HG03060 (cell line): ENCODE results near the gene RBBP4.
"Not testable (repeated sequence)": the region's sequence is repeated elsewhere in the genome, so short reads cannot be mapped to it uniquely, and the experiment has no call there.

ENCODE experiments used
- ATAC-seq: cut with Tn5 transposase; IDR thresholded peaks from one replicate; pipeline ENCODE4 v1.9.1; 2021; ENCODE audit warnings: low read depth, moderate number of reproducible peaks; ENCODE audit not compliant: unreplicated experiment

RBBP4 gene

GRCh38 chr1:32650752-32651460 is at the start of gene RBBP4:
RBBP4 (plus strand) TSS chr1:32651208; CDS start chr1:32651307, 99 bp downstream.
- ATAC-seq, result peak; percentile 60

- no peak for ATAC-seq
These were observed 45.1 kb upstream of the RBBP4 start for GRCh38 chr1:32605711-32606424.

GRCh38 chr1:32606565-32607371 is 44.2 kb upstream of the RBBP4 start:
- no peak for ATAC-seq

- ATAC-seq, result no peak
These were observed 41.8 kb upstream of the RBBP4 start for GRCh38 chr1:32609180-32609579.

- ATAC-seq, result no peak
These were observed 39.2 kb upstream of the RBBP4 start for GRCh38 chr1:32611859-32612188.

GRCh38 chr1:32612189-32612881 is 38.7 kb upstream of the RBBP4 start:
- ATAC-seq, result no peak

GRCh38 chr1:32613472-32613871 is 37.5 kb upstream of the RBBP4 start:
- ATAC-seq, result no peak

- ATAC-seq, result no peak
These were observed 32.3 kb upstream of the RBBP4 start for GRCh38 chr1:32618673-32619221.

- peak; percentile 75 for ATAC-seq
These were observed 31.1 kb upstream of the RBBP4 start for GRCh38 chr1:32619701-32620485.

- ATAC-seq, result no peak
These were observed 28.8 kb upstream of the RBBP4 start for GRCh38 chr1:32622205-32622604.

- no peak for ATAC-seq
These were observed 28.0 kb upstream of the RBBP4 start for GRCh38 chr1:32622806-32623681.

GRCh38 chr1:32623775-32624174 is 27.2 kb upstream of the RBBP4 start:
- no peak for ATAC-seq

GRCh38 chr1:32626176-32626575 is 24.8 kb upstream of the RBBP4 start:
- no peak for ATAC-seq

GRCh38 chr1:32627596-32628162 is 23.3 kb upstream of the RBBP4 start:
- ATAC-seq, result no peak

GRCh38 chr1:32630173-32630572 is 20.8 kb upstream of the RBBP4 start:
- not testable (repeated sequence) for ATAC-seq

- no peak for ATAC-seq
These were observed 18.2 kb upstream of the RBBP4 start for GRCh38 chr1:32632829-32633228.

GRCh38 chr1:32635508-32636277 is 15.3 kb upstream of the RBBP4 start:
- ATAC-seq, result no peak
